Esophagus muscularis mucosa (tissue), 4 donors: Measurements from ENCODE around the gene SPDL1. TPM values are rescaled to one million over a fixed set of nuclear protein-coding genes. Genes with fewer than 3 reads are reported as not detected.

ENCODE experiments used
- DNase-seq: peaks from one replicate; pipeline ENCODE4 v3.0.0-alpha.2; 2017; ENCODE audit errors: extremely low spot score
- H3K27ac ChIP-seq, 4 donors: fragments of 200-600 bp; sonication (generic); replicated peaks in 1 of 4; 1 replicate in 3 of 4; 2 replicates in 1 of 4; pipeline ENCODE4 v1.5.1; 2016 to 2019; ENCODE audit warnings: mild to moderate bottlenecking in 1 of 4
- H3K27me3 ChIP-seq, 4 donors: fragments of 200-600 bp; sonication (generic); one replicate each; pipeline versions ENCODE4 v1.5.1 to v1.6.0; 2016 to 2019
- H3K36me3 ChIP-seq, 4 donors: fragments of 200-600 bp; sonication (generic); one replicate each; pipeline ENCODE4 v1.5.1; 2016 to 2019
- H3K4me1 ChIP-seq, 4 donors: fragments of 200-600 bp; sonication (generic); one replicate each; pipeline ENCODE4 v1.5.1; 2016 to 2019
- H3K4me3 ChIP-seq, 4 donors: fragments of 200-600 bp; sonication (generic); 1 replicate in 2 of 4; 2 replicates in 2 of 4; pipeline ENCODE4 v1.5.1; 2016 to 2019; ENCODE audit warnings: mild to moderate bottlenecking in 4 of 4, moderate library complexity in 1 of 4
- H3K9me3 ChIP-seq, 4 donors: fragments of 200-600 bp; sonication (generic); 1 replicate in 3 of 4; 2 replicates in 1 of 4; pipeline ENCODE4 v1.5.1; 2016 to 2019
- EP300 ChIP-seq: sonication (generic); formaldehyde crosslinking; IDR thresholded peaks from one replicate; pipeline ENCODE4 v1.6.1; 2017; ENCODE audit warnings: antibody characterized with exemption
- POLR2A ChIP-seq: fragments of 450-650 bp; IDR thresholded peaks from one replicate; pipeline ENCODE4 v1.6.1; 2017; ENCODE audit warnings: antibody characterized with exemption, moderate library complexity, mild to moderate bottlenecking, low read depth
- POLR2AphosphoS5 ChIP-seq, 2 donors: sonication (generic); formaldehyde crosslinking; IDR thresholded peaks; one replicate each; pipeline ENCODE4 v1.6.1; 2017; ENCODE audit warnings: antibody characterized with exemption in 2 of 2
- WGBS: methylation state at CpG from one replicate; pipeline ENCODE4 v1.1.5; 2018; 5-methylcytosine and 5-hydroxymethylcytosine counted together
- intact Hi-C: fragments of 100-400 bp; cut with DNase I; formaldehyde crosslinking; loops from one replicate; pipeline ENCODE4 v1.15.1; 2023
- total RNA-seq, 4 donors: library from RNA; depleted of rRNA; stranded (reverse); fragments of >200 nt; gene quantifications; one replicate each; pipeline versions ENCODE4 v1.1.0 to v1.2.1, GENCODE V29; 2016
- TF ChIP-seq, protein P1 (sequence below), 3 experiments: fragments of 200-600 bp in 2 of 3; fragments of 450-650 bp in 1 of 3; sonication (generic) in 2 of 3; IDR thresholded peaks; one replicate each; pipeline ENCODE4 v1.5.1; 2017 to 2019; ENCODE audit warnings: antibody characterized with exemption in 3 of 3, mild to moderate bottlenecking in 2 of 3, moderate library complexity in 1 of 3

SPDL1 gene
- total RNA-seq, 4 donors from 2014 or later: 3.5 to 12.0 (median 7.0) TPM

DNA sequence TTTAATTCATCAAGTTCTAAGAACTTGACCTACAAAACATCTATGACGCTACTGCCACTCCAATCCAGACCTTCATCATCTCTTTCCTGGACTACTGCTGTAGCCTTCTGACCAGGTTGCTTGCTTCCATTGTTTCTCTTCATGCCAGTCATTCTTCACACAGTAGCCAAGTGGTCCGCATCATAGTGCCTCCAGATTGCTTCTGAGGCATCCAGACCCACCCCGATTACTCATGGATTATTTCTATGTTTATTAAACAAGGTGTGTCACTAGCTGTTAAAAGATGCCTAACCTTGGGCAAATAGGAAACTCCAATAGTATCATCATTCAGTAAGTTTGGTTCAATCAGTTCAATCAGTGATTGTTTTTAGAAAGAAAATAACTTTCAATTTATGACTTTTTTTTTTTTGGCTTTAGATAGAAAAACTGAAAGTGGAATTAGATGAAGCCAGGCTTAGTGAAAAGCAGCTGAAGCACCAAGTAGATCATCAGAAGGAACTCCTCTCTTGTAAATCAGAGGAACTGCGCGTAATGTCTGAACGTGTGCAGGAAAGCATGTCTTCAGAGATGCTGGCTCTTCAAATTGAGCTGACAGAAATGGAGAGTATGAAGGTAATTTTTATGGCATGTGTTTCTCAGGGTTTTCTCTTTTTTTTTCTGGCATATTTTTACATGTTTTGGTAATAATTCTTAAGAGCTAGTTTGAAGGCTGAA is 9.5 kb downstream of the SPDL1 start:
- H3K4me3 ChIP-seq: no peak overlapping the region
- no peak for DNase-seq
- TF ChIP-seq, protein P1, sequence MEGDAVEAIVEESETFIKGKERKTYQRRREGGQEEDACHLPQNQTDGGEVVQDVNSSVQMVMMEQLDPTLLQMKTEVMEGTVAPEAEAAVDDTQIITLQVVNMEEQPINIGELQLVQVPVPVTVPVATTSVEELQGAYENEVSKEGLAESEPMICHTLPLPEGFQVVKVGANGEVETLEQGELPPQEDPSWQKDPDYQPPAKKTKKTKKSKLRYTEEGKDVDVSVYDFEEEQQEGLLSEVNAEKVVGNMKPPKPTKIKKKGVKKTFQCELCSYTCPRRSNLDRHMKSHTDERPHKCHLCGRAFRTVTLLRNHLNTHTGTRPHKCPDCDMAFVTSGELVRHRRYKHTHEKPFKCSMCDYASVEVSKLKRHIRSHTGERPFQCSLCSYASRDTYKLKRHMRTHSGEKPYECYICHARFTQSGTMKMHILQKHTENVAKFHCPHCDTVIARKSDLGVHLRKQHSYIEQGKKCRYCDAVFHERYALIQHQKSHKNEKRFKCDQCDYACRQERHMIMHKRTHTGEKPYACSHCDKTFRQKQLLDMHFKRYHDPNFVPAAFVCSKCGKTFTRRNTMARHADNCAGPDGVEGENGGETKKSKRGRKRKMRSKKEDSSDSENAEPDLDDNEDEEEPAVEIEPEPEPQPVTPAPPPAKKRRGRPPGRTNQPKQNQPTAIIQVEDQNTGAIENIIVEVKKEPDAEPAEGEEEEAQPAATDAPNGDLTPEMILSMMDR (IDR thresholded peaks at IDR 0.05): no peak
- no peak for TF ChIP-seq POLR2AphosphoS5 (IDR thresholded peaks at IDR 0.05)
- TF ChIP-seq POLR2A: no peak
- no peak for TF ChIP-seq EP300
- H3K27ac ChIP-seq: no peak overlapping the region
- H3K36me3 ChIP-seq: peaks cover 6 to 89% (median 52%) of the 10 kb centered on the region in 4 donors
- no peaks in the 10 kb centered on the region for H3K9me3 ChIP-seq
- intact Hi-C loops: no loop called here
- WGBS: 97% methylated on average over 6 of the region's 6 CpGs
- H3K4me1 ChIP-seq: no peaks in the 10 kb centered on the region
- H3K27me3 ChIP-seq: no peaks in the 10 kb centered on the region

DNA sequence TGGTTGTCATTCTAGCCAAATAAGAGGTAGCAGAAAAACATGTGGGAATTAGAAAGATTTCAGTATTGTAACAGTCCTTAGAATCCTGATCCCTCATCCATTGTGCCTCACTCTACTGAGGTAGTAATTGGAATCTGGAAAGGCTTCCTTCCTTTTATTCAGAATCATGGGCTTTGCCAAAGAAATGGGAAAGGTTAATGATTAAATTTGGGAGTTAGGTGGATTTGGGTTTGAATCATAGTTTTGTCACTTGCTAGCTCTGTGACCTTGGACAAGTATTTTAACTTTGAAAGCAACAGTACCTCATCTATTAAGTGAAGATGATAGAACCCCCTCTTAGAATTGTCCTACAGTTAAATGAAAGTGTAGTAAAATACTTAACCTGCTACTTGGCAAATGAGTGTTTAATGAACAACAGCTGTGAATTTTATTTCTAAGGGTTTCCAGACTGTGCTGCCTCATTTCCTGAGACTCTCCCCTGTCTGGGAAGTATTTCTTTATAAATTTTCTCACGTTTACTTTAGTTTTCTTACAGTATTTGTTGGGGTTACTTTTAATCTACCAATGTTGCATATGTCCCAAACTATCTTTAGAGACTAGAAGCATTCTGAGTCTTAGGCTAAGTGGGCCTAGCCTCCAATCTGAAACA is 11.7 kb downstream of the SPDL1 start:
- H3K27me3 ChIP-seq: no peaks in the 10 kb centered on the region
- no peaks in the 10 kb centered on the region for H3K4me1 ChIP-seq
- 77% methylated on average over 1 of the region's 1 CpG for WGBS
- TF ChIP-seq POLR2A: no peak
- TF ChIP-seq, protein P1 (IDR thresholded peaks at IDR 0.05): no peak
- TF ChIP-seq POLR2AphosphoS5 (IDR thresholded peaks at IDR 0.05): no peak
- no peak for TF ChIP-seq EP300
- no peaks in the 10 kb centered on the region for H3K9me3 ChIP-seq
- intact Hi-C loops: no loop called here
- H3K27ac ChIP-seq: no peak overlapping the region
- H3K4me3 ChIP-seq: no peak overlapping the region
- no peak for DNase-seq
- H3K36me3 ChIP-seq: peaks cover 7 to 88% (median 59%) of the 10 kb centered on the region in 4 donors

DNA sequence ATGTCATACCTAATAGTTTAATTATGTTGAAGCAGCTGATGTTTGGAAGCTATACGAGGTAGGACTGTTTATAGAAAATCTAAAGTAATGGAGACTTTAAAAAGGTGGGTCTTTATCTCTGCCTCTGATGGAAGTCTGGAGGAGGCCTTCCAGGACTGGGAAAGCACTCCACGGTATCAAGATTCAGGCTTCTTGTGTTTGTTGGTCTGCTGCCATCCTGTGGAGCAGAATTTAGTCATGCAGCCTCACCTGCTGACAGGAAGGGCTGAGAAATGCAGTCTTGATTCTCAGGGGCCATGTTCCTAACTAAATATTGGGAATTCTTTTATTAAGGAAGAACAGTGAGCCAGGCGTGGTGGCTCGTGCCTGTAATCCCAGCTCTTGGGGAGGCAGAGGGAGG is 15.9 kb downstream of the SPDL1 start:
- Histone ChIP-seq H3K27ac (no peak overlapping the region), H3K36me3 (peaks cover 12 to 85% (median 46%) of the 10 kb centered on the region in 4 donors), H3K4me3 (no peak overlapping the region), H3K4me1 (no peaks in the 10 kb centered on the region), H3K9me3 (no peaks in the 10 kb centered on the region), H3K27me3 (no peaks in the 10 kb centered on the region)
- intact Hi-C loops: no loop called here
- DNase-seq: no peak
- TF ChIP-seq, protein P1 (IDR thresholded peaks at IDR 0.05): no peak
- TF ChIP-seq EP300 (no peak), POLR2AphosphoS5 (IDR thresholded peaks at IDR 0.05) (no peak), POLR2A (no peak)
- WGBS: 75% methylated on average over 4 of the region's 4 CpGs

DNA sequence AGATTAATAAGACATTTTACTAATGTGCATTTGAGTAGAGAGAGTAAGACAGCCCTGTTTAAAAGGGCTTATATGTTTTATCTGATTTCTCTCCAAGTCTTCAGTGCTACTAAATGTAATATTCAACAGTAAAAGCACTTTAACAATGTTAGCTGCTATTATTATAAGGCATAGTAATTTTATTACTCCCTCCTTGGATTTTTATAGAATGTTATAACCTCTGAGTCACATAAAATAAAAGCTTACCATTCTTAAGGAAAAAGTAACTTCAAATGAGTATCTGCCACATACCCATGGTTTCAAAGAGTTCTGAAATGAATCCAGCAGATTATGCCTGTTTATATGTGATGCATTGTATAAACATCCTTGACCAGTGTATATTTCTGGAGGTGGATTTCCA is 19.0 kb downstream of the SPDL1 start:
- no peaks in the 10 kb centered on the region for H3K9me3 ChIP-seq
- intact Hi-C loops: no loop called here
- DNase-seq: no peak
- H3K4me3 ChIP-seq: no peak overlapping the region
- no peak overlapping the region for H3K27ac ChIP-seq
- H3K36me3 ChIP-seq: peaks cover 11 to 56% (median 36%) of the 10 kb centered on the region in 4 donors
- TF ChIP-seq EP300 (no peak), POLR2A (no peak), POLR2AphosphoS5 (IDR thresholded peaks at IDR 0.05) (no peak)
- TF ChIP-seq, protein P1 (IDR thresholded peaks at IDR 0.05): no peak
- no peaks in the 10 kb centered on the region for H3K27me3 ChIP-seq
- H3K4me1 ChIP-seq: no peaks in the 10 kb centered on the region
